GM18511 (cell line): ENCODE data around the gene EIF4E2.
"Not testable (repeated sequence)": the region's sequence is repeated elsewhere in the genome, so short reads cannot be mapped to it uniquely, and the experiment has no call there.

Experiments used
- ATAC-seq: cut with Tn5 transposase; IDR thresholded peaks from one replicate; pipeline ENCODE4 v1.9.1; 2021; ENCODE audit warnings: mild to moderate bottlenecking, moderate library complexity; ENCODE audit not compliant: unreplicated experiment

EIF4E2 gene

DNA sequence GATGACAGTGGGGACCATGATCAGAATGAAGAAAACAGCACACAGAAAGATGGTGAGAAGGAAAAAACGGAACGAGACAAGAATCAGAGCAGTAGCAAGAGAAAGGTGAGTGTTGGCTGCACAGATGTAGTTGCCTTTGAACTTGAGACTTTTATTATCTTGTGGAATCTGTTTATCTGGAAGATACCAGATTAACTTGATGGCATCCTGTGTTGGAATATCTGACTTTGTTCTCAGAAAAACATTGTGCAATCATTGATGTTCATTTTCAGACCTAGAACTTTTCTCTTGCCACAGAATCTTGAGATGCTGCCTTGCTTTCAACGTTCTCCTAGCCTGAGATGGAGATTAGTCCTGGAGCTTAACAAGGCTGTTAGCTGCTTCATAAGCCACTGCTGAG, 5.9 kb downstream of the EIF4E2 start:
- ATAC-seq: no peak

DNA sequence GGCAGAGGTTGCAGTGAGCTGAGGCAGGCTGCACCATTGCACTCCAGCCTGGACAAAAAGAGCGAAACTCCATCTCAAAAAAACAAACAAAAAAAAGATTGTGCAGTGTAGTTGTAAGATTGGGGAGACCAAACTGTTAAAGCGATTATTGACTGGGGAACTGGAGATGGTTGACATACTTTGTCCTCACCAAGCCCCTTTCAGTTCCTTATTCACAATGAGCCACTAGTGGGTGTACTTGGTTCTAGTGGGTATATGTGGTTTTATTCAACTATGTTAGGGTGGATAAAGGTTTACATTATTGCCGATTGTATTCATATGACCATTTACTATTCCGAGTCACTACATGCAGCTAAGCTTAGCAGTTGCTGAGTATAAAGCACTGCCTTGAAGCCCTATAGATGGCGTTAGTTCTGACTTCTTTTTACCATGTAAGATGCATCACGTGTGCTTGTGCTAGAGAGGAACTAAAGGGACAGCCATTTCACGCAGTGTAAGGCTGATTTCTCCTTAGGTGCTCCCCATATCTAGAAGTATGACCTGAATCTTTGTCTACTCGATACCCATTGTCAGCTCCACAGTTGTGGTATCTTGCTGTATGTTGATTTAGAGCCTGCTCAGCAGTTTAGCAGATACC, 12.1 kb downstream of the EIF4E2 start:
- no peak for ATAC-seq

DNA sequence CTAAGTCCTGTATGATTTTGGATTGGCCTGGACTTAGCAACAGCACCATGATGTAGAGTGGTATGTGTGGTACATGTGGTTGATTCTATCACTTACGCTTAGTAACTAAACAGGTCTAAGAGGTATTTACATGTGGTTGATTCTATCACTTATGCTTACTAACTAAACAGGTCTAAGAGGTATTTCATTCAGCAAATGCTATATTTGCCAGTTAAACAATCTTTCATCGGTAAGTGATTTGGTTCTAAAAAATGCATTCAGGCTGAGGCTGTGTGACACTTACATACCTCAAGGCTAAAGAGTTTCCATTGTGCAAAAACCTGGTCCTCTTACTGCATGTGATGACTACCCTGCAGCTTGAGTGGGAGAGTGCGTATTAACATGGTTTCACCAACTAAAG, 13.1 kb downstream of the EIF4E2 start:
- ATAC-seq: no peak

DNA sequence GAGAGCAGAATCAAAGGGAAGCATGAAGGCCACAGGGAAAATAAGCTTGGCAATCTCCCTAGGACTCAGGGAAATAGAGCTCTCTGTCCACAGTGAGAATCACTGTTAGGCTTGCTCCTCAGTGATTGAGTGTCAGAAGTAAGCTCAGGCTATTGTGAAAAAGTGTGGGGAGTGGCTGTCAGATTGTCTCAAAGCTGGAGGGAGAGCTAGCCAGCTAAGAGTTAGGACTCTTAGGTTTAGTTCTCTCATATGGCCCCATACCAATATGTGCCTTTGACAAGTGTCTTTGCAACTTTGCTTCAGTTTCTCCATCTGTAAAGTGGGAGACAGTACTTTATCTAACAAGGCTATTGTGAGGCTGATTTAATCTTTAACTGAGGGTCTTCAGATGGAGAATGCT, 17.2 kb downstream of the EIF4E2 start:
- ATAC-seq: no peak

DNA sequence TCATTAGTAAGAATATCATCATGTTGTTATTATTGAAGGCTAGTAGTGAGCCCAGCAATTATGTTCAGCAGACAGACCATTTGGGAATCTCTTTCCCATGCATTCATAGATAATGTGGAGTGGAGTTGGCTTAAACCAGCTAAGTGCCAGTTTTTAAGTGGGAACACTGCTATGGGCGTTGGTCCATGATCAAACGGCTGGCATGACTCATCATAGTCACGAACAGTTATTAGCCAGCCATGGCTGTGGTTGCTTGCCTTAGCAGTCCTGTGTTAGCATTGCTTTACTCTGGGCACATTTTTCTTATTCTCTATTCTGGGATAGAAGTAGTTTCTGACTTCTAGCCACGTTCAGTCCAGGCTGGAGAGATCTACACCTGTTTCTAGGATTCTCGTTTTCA, 17.7 kb downstream of the EIF4E2 start:
- ATAC-seq: no peak

DNA sequence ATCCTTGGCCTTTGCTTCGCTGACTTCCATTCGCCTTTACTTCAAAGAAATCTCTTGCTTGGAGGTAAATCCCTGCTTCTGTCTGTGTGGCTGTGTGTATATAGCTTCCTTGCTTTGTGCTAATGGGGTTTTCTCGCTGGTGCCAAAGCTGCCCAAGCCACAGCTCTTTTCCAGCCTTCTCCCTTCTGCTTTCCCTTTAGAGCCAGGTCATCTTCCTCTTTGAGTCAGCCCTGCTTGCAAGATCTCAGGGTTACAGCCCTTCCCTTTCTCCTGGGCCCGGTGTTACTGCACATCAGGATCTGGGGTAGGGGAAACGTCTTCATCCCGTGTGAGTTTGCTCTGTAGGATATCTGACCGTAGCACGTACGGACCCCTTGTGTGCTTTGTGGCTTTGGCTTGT, 19.1 kb downstream of the EIF4E2 start:
- ATAC-seq: no peak

DNA sequence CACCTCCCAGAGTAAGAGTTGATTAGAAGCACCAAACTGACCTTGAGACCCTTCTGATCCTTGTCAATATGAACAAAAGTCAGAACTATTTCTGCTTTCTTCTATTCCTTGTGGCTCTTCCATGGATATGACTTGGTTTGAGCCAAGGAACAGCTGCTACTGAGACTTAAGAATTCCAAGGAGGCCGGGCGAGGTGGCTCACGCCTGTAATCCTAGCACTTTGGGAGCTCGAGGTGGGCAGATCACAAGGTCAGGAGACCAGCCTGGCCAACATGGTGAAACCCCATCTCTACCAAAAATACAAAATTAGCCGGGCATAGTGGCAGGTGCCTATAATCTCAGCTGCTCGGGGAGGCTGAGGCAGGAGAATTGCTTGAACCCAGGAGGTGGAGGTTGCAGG, 20.0 kb downstream of the EIF4E2 start:
- not testable (repeated sequence) for ATAC-seq

DNA sequence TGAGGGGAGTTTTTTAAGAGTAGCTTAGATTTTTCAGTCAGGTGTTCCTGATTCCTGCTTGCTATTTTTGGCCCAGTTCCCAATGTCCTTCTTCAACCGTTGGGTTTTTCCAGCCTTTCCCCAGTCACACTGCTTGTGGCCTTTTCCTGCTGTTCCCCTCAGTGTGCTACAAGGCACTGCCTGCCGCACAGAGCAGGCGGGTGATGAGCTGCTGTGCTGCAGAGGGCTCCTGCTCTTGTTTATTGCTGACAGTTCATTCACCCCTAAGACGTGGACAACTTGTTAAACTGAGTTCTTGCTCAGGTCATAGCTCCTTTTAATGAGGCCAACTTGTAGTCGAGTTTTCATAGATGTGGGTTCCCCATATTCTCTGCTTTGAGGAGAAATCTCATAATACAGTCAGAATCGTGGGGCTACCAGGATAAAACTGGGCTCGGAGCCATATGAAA, 20.6 kb downstream of the EIF4E2 start:
- ATAC-seq: no peak

DNA sequence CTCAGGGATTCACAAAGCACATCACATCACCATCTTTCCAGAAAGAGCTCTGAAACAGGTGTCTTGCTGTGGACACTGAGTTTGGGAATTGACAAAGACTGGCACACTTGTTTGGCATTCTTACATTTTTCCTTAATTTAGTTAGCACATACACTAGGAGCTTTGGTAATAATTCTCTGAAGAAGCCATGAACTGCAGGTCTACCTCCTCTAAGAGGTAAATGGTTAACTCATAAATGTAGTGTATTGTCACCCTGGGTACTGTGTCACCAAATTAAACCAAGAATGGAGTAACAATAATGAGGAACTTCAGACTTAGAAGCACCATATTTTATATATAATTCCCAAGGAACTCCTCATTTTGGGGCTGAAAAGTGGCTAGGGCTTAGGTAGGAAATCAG, 22.6 kb downstream of the EIF4E2 start:
- no peak for ATAC-seq

DNA sequence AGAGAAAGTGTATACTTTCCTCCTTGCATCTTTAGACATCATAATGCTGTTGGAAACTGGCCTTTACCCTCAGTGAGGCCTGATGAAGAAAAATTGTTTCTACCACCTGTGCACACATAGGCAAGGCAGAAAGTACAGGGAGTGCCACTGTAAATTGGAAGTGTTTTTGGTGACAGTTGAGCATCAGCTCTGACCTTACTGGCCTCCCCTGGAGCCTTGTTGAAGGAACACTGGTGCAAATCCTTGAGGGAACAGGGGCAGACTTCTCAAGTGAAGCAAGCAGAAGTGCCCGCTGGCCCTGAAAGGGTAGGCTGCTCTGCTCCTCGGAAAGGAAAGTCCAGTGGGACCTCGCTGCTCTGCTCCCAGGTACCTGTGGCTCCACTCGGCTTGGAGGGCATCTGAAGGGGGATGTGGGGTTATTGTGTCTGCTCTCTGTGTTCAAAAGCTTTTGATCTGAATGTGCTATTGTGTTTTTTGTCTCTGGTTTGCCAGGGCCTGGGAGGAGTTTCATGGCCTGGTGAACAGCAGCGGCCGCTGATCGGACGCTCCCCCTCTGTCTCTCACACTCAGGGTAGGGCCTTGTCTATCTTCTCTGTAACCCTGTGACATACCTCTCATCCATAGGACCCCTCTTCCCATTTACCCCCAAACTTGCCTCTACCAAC, 23.4 kb downstream of the EIF4E2 start:
- no peak for ATAC-seq

DNA sequence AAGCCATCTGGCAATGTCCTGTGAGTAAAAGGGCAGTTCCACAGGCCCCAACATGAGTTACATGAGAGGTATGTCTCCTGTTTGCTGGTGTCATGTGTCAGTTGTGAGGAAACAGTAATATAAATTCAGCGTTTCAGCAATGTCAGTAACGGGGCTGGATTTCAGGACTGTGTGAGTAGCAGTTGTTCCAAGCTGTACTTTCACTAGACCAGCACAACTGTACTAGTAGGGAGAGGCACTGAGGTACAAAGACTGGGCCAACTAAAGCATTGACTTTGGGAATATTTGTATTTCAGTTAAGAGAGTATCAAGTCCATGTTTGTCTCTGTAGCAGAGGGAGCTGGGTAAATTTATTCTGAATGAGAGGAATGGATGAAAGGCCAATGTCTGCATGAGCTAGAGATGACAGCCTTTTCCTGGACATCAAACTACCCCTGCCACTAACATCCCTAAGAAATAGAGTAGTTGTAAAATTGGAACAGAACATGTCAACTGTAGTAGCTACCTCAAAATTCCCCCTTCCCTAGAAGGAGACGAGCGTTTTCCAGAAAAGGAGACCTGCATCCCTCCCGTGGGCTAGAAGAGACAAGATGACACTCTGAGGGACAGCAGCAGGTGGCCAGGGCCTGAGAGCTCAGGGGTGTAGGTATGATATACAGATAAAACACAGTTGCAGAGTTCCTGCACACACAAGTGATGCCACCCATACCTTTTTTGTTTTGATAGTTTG, 24.4 kb downstream of the EIF4E2 start:
- no peak for ATAC-seq

DNA sequence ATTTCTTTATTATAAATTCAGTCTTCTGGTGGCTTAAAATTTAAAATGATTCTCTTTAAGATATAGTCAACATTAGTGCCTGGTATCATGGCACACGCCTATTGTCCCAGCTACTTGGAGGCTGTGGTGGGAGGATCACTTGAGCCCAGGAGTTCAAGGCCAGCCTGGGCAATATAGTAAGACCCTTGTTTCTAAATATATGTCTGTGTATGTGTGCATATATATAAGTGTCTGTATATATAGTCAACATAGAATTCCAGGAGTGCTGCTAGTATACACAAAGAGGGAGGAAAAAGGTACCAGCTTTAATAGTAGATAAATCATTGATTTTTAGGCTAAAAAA, 24.9 kb downstream of the EIF4E2 start:
- no peak for ATAC-seq

DNA sequence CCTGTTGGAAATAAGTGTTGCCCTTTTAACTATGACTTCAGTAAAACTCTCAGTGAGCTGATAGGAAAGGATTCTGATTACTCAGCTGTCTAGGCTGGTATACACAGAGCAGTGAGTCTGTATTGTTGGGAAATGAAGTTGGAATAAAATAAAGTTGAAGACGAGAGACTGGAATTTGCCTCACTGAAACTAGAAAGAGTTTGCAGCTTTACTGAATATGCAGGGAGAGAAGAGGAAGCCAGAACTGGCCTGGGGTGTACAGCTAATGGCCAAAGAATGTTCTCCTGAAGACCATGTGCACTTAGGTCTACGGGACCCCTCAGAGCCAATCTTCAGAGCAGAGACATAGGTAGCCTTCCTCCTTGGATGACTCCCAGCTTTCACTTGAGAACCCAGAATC, 26.5 kb downstream of the EIF4E2 start:
- ATAC-seq: no peak

DNA sequence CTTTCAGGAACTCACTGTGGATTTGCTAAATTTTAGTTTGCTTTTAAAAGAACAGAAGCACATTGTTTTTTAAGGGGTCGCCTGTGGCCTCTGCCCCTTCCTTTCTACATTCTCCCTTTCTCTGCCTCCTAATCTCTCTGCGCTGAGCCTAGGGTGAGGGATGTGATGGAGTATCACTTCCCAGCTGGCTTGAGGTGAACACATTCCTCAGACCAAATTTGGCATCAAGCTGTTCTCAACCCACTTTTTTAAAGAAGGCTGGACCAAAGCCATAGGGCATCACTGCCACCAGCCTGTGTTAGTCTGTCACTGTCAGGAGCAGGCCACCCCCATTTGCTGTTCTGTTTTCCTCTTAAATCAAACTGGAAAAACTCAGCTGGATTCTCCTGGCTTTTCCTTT, 27.4 kb downstream of the EIF4E2 start:
- ATAC-seq: no peak

DNA sequence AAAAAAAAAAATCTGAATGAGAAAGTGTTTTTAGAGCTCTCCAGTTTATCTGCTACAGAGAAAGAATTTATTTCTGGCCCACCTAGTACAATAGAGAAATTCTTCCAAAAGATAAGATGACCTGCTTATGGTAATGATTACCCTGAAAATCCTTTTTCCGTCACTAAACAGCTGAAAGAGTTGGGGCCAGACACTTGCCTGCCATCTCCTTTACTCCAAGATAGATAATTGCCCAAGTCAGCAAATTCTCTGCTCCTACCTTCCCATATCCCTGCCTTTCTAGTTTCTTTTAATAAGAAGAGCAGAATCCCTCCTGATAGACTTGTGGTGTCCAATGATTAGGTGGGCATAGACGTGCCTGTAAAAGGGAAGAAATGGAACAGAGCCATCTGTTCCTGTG, 28.1 kb downstream of the EIF4E2 start:
- no peak for ATAC-seq

DNA sequence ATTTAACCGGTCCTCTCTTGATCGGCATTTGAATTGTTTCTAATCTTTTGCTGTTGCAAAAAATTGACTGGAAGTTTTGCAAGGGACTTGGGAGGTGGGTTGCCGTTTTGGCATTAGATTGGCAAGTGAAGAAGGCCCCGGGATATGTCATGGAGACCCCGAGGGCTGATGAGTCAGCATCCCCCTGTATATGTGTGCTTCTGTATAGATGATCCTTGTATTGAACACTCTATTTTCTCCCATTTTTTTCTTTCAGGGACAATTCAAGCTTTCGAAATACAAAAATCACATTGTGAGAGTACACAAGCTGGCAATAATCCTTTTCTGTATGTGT, 30.1 kb downstream of the EIF4E2 start:
- no peak for ATAC-seq

DNA sequence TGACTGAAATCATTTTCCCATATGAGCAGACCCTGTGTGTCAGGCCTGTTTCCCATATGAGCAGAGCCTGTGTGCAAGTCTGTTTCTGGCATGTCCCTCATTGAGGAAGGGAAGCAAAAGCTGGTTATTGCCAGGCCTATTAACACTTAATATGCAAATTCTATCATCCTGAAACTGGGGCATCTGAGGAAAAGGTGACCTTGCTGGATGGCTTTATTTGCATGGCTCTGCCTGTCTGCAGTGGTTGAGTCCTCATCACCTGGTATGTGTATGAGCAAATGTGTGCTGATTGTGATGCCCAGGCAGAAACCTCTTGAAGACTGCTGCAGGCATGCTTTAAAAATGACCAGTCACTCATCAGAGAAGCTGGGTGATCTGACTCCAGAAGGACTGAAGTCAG, 31.2 kb downstream of the EIF4E2 start:
- ATAC-seq: no peak

DNA sequence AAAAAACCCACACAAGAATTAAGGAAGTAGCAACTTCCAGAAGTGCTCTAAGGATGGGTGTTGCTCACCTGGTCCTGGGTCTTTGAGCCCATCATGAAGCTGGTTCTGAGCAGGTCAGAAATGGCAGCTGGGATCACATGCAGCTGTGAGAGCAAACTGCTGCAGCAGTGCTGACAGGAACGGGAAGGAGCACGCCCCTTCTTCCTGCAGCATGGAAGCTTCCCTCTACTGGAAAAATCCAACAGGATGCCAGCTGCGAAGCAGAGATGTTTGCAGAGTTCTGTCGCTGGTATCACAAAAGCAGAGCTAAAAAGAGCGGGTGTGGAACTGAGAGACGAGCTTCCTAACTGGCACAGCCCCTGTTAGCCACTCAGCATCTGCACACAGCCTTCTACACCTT, 33.7 kb downstream of the EIF4E2 start:
- ATAC-seq: no peak

DNA sequence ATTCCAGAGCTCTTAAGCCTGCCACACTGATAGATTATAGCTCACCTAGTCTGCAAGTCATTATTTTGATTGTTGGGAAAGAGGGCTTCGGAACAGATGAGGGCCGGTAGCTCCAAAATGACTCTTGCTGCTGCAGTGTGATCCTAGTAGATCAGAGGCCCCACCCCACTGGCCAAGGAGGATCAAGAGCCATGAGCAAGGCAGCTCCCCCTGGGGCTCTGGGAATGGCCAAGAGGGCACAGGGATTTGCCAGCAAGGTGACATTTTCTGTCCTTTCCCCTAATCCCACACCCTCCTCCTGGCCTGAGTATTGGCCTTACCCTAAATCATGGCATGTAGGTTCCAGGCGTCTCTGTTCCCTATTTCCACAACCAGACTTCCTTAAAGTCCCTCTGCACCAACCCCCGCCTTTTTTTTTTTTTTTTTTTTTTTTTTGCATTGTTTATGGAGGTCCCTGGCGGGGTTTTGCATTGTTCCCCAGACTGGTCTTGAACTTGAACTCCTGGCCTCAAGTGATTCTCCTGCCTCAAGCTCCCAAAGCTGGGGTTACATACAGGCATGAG, 36.5 kb downstream of the EIF4E2 start:
- no peak for ATAC-seq

DNA sequence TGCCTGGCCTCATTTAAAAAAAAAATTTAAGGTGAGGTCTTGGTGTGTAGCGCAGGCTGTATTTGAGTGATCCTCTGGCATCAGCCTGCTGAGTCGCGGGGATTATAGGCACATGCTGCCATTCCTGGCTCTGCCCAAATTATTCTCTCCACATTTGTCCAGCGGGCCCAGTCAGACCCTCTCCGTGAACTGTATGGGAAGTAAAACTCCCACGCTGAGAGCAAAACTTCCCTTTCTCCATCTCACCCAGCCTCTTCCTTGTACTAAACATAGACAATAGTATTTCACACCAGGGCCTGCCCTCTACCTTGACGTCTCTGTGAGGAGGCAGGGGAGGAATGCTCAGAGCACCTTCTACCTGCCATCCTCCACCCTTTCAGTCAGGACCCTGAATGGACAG, 37.0 kb downstream of the EIF4E2 start:
- ATAC-seq: no peak

DNA sequence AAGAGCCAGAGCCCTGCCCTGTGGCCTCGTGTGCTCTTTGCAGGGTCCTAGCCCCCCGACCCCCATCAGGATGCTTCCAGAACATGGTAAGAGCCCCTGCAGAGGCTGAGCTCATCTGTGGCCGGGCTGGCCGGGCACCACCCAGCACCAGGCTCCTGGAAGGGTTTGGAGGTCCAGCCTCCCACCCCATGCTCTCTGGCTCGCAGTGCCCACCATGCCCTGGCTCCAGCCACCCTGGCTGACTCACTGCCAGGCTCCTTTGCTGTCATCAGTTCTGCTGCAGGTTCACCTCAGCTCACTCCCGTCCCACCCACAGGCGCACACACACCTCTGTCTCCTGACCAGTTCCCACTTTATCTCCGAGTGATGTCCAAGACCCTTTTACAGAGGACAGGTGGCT, 37.5 kb downstream of the EIF4E2 start:
- ATAC-seq: no peak
